Tibial nerve (tissue), 4 donors: ENCODE measurements around the gene SEC24A. TPM values are rescaled to one million over a fixed set of nuclear protein-coding genes. Genes with fewer than 3 reads are reported as not detected.

Source experiments
- DNase-seq, 2 donors: peaks; one replicate each; pipeline ENCODE4 v3.0.0-alpha.2; 2019; ENCODE audit warnings: low spot score in 2 of 2
- H3K27ac ChIP-seq, 4 donors: fragments of 200-600 bp; sonication (generic) in 3 of 4; one replicate each; pipeline ENCODE4 v1.5.1; 2017 to 2019; ENCODE audit warnings: mild to moderate bottlenecking in 1 of 4
- H3K27me3 ChIP-seq, 2 donors: fragments of 200-600 bp; sonication (generic) in 1 of 2; one replicate each; pipeline versions ENCODE4 v1.5.1 to v1.6.0; 2017 to 2019
- H3K36me3 ChIP-seq, 3 donors: fragments of 200-600 bp; sonication (generic); one replicate each; pipeline ENCODE4 v1.5.1; 2018 to 2019
- H3K4me1 ChIP-seq, 4 donors: fragments of 200-600 bp; sonication (generic) in 3 of 4; one replicate each; pipeline ENCODE4 v1.5.1; 2017 to 2019
- H3K4me3 ChIP-seq, 4 donors: fragments of 200-600 bp; sonication (generic) in 3 of 4; one replicate each; pipeline ENCODE4 v1.5.1; 2017 to 2019; ENCODE audit warnings: mild to moderate bottlenecking in 1 of 4, moderate library complexity in 1 of 4
- H3K9me3 ChIP-seq, 4 donors: fragments of 200-600 bp; sonication (generic) in 3 of 4; one replicate each; pipeline ENCODE4 v1.5.1; 2017 to 2019
- CTCF ChIP-seq, 5 experiments: fragments of 200-600 bp in 3 of 5; fragments of 450-650 bp in 2 of 5; sonication (generic) in 3 of 5; IDR thresholded peaks; one replicate each; pipeline ENCODE4 v1.5.1; 2016 to 2019; ENCODE audit warnings: antibody characterized with exemption in 5 of 5, mild to moderate bottlenecking in 3 of 5, moderate library complexity in 2 of 5
- EP300 ChIP-seq, 2 donors: sonication (generic); formaldehyde crosslinking; IDR thresholded peaks; one replicate each; pipeline ENCODE4 v1.6.1; 2017; ENCODE audit warnings: antibody characterized with exemption in 2 of 2, mild to moderate bottlenecking in 1 of 2
- POLR2A ChIP-seq, 2 donors: fragments of 450-650 bp; IDR thresholded peaks; one replicate each; pipeline ENCODE4 v1.6.1; 2017; ENCODE audit warnings: antibody characterized with exemption in 2 of 2, mild to moderate bottlenecking in 2 of 2, moderate library complexity in 2 of 2
- WGBS, 2 donors: methylation state at CpG; one replicate each; pipeline ENCODE4 v1.1.5; 2018; 5-methylcytosine and 5-hydroxymethylcytosine counted together
- small RNA-seq: library from RNA; depleted of rRNA; stranded (forward); fragments of <200 nt; gene quantifications from one replicate; pipeline ENCODE3, GENCODE V24; 2016
- total RNA-seq, 4 donors: library from RNA; depleted of rRNA; stranded (reverse); fragments of >200 nt; gene quantifications; one replicate each; pipeline ENCODE4 v1.1.0, GENCODE V29; 2016

SEC24A gene
- total RNA-seq, 4 donors from 2014 or later, result 12.7 to 21.3 (median 17.9) TPM

- Histone ChIP-seq H3K4me3 (no peak overlapping the region), H3K27ac (no peak overlapping the region), H3K9me3 (no peaks in the 10 kb centered on the region), H3K4me1 (no peaks in the 10 kb centered on the region), H3K27me3 (no peaks in the 10 kb centered on the region), H3K36me3 (peaks cover 0 to 97% (median 12%) of the 10 kb centered on the region in 3 donors)
- WGBS, 2 donors, result 56 to 67% methylated on average over 4 of the region's 4 CpGs
- no peak for TF ChIP-seq POLR2A (IDR thresholded peaks at IDR 0.05)
- no peak for TF ChIP-seq CTCF (IDR thresholded peaks at IDR 0.05)
- TF ChIP-seq EP300 (IDR thresholded peaks at IDR 0.05), result no peak
- no peak for DNase-seq
Measured at GRCh38 chr5:134769206-134769605, 120.6 kb downstream of the SEC24A start.

- WGBS, 2 donors, result 84 to 85% methylated on average over 10 of the region's 10 CpGs
- Histone ChIP-seq H3K4me3 (no peak overlapping the region), H3K4me1 (no peaks in the 10 kb centered on the region), H3K27me3 (no peaks in the 10 kb centered on the region), H3K9me3 (no peaks in the 10 kb centered on the region), H3K36me3 (peaks cover 0 to 98% (median 12%) of the 10 kb centered on the region in 3 donors), H3K27ac (no peak overlapping the region)
- no peak for DNase-seq
- no peak for TF ChIP-seq POLR2A (IDR thresholded peaks at IDR 0.05)
- no peak for TF ChIP-seq CTCF (IDR thresholded peaks at IDR 0.05)
- TF ChIP-seq EP300 (IDR thresholded peaks at IDR 0.05), result no peak
Measured at GRCh38 chr5:134772461-134773125, 124.0 kb downstream of the SEC24A start.

GRCh38 chr5:134777366-134777765 lies 128.8 kb downstream of the SEC24A start:
- WGBS, 2 donors, result 89 to 92% methylated on average over 2 of the region's 2 CpGs
- Histone ChIP-seq H3K36me3 (peaks cover 0 to 98% (median 0%) of the 10 kb centered on the region in 3 donors), H3K4me3 (no peak overlapping the region), H3K4me1 (no peaks in the 10 kb centered on the region), H3K27me3 (no peaks in the 10 kb centered on the region), H3K27ac (no peak overlapping the region), H3K9me3 (no peaks in the 10 kb centered on the region)
- TF ChIP-seq POLR2A (IDR thresholded peaks at IDR 0.05) (no peak), CTCF (IDR thresholded peaks at IDR 0.05) (no peak), EP300 (IDR thresholded peaks at IDR 0.05) (no peak)
- no peak for DNase-seq

Small RNA genes within 50 kb of the gene (small RNA-seq; reads per million reads assigned to genes)
- gene RNU6-1164P, result not detected
- gene RNU6-1311P, result not detected
- not detected for gene RNU6-757P

Other genes with a start within 250 kb of the SEC24A start
- 10 to 100 TPM; 13.9 to 37.6 (median 18.5) TPM for gene CDKN2AIPNL, start 236.9 kb upstream of the SEC24A start, total RNA-seq
- 10 to 100 TPM; 58.8 to 90.6 (median 73.9) TPM for gene JADE2, start 123.1 kb upstream of the SEC24A start, total RNA-seq
- gene SAR1B, start 16.0 kb upstream of the SEC24A start, total RNA-seq, result 10 to 100 TPM; 27.9 to 35.6 (median 31.3) TPM
- gene CAMLG, start 89.8 kb downstream of the SEC24A start, total RNA-seq, result 10 to 100 TPM; 26.4 to 35.4 (median 33.0) TPM
- gene DDX46, start 110.0 kb downstream of the SEC24A start, total RNA-seq, result 10 to 100 TPM; 27.7 to 53.1 (median 39.9) TPM
- gene C5orf24, start 197.2 kb downstream of the SEC24A start, total RNA-seq, result 10 to 100 TPM; 40.2 to 50.0 (median 45.8) TPM
- 100 to 1,000 TPM in 1 of 4 donors, 10 to 100 TPM in 3; 72.8 to 118 (median 84.8) TPM for gene TXNDC15, start 225.6 kb downstream of the SEC24A start, total RNA-seq